Measurements from ENCODE around the gene GCLM.
"Not testable (repeated sequence)": the region's sequence is repeated elsewhere in the genome, so short reads cannot be mapped to it uniquely, and the experiment has no call there.

The GCLM gene

GRCh38 chr1:93909146-93910050 is at the start of gene GCLM:
GCLM (minus strand) TSS chr1:93909430; CDS start chr1:93909163, 267 bp downstream.
- peak; percentile 27 to 51 for DNase-seq

- no peak for DNase-seq
Observed at GRCh38 chr1:93958726-93959100, 49.5 kb upstream of the GCLM start.

DNA sequence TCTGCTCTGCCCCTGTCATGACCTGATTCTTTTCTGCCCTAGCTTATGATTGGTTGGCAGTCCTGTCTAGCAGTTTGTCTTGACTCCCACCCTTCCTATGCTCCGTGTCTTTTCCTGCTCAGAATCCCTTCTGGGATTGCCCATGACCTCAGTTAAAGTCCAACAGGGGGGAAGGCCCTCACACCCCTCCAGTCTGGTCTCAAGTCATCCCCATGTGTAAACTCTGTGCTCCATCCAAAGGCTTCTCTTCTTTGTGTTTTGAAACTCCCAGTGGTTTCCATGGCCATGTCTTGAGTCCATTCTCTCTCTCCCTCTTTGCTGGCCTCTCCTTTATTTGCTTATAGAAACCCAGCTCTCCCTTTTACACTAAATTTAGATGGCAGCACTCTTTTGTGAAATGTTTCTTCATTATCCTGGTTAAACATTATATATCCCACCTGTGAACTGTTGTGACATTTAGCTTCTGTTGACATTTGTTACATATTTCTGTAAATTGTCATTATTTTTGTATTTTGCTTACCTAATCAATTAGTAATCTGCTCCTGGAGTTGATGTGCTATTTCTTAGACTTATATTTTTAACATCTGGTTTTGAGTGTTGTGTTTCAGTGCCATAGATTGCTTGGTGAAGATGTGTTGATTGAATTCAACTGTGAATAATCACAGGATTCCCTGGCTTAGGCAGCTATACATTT is 48.9 kb upstream of the GCLM start:
- DNase-seq: no peak

- no peak for DNase-seq
Observed at GRCh38 chr1:93955765-93956164, 46.5 kb upstream of the GCLM start.

DNA sequence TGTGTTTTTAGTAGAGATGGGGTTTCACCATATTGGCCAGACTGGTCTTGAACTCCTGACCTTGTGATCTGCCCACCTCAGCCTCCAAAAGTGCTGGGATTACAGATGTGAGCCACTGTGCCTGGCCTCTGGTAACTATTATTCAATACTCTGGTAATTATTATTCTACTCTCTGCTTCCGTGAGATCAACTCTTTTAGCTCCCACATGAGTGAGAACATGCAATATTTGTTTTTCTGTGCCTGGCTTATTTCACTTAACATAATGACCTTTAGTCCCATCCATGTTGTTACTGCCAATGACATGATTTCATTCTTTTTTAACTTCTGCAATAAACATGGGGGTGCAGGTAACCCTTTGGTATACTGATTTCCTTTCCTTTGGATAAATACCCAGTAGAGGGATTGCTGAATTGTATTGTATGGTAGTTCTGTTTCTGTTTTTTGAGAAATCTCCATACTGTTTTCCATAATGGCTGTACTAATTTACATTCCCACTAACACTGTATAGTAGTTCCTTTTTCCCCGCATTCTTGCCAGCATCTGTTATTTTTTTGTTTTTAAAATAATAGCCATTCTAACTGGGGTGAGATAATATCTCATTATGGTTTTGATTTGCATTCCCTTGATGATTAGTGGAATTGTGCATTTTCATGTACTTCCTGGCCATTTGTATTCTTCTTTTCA is 37.9 kb upstream of the GCLM start:
- DNase-seq: not testable (repeated sequence)

- DNase-seq: no peak
Observed at GRCh38 chr1:93938461-93939145, 29.4 kb upstream of the GCLM start.

DNA sequence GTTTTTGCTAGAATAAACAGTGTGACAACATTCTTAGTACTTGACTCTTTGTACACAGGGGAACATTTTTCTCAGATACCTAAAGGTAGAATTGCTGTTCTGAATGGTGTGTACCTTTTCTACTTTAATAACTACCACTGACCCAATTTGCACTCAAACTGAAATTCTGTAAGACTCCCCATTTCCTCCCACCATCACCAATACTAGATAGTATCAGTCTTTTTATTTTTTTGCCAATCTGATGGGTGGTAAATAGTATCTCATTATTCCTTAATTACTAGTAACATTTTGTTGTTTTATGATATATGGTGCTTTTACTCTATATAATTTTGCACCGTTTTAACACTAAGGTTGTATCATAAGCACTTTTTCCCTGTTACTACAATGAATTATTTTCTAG is 28.8 kb upstream of the GCLM start:
- DNase-seq: no peak

DNA sequence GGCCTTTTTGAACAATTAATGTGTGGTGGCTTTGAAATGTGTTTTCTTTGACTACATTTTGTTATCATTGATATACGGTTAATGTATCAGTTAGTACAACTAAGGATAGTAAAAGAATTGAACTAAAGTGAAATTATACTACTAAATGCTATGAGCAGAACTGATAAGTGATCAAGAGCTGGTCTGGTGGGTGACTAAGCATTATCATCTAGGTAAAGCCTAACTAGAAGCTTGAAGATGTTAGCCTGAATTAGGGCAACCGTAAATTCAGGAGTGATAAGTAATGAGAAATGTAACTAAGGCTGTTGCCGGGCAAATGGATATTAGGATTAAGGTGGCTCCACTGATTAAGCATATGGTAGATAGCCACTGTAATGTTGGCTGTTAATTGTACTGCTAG is 16.0 kb upstream of the GCLM start:
- DNase-seq: no peak

GRCh38 chr1:93919780-93920179 is 10.6 kb upstream of the GCLM start:
- no peak for DNase-seq

- DNase-seq: no peak
Observed at GRCh38 chr1:93917302-93917701, 8.1 kb upstream of the GCLM start.

GRCh38 chr1:93910880-93911279 is 1.6 kb upstream of the GCLM start:
- not testable (repeated sequence) for DNase-seq

- no peak for DNase-seq
Observed at GRCh38 chr1:93910305-93910704, 1.1 kb upstream of the GCLM start.

GRCh38 chr1:93908394-93909145 is 660 bp downstream of the GCLM start:
- DNase-seq: no peak

- no peak for DNase-seq
Observed at GRCh38 chr1:93907718-93908117, 1.5 kb downstream of the GCLM start.

- DNase-seq: no peak
Observed at GRCh38 chr1:93906480-93906879, 2.8 kb downstream of the GCLM start.

DNA sequence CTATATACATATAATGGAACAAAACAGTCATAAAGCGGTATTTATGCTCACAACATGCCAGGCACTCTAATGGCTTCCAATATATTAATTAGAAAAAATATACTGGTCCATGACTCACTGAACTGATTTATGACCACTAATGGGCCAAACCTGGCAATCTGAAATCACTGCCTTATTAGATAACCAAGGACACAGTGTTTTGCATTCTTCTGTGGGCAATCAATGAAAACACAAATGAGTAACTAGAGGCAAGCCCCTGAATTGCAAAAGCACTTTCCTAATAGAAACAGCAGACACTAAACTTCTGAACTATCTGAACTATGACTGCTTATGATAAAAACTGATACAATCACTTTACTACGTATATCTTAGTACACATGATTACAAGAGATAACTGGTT is 3.5 kb downstream of the GCLM start:
- no peak for DNase-seq

DNA sequence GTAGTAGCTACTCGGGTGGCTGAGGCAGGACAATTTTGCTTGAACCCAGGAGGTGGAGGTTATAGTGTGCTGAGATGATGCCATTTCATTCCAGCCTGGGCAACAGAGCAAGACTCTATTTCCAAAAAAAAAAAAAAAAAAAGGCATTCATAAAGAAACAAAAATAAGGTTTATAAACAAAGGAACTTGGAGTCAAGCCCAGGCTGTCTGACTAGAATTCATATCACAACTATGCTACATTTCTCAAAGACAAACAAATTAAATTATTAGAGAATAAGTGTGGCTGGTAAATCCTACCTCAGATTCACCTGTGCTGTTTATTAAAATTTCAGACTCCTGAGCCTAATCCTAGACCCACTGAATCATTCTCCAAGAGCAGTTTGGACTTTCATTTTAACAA is 4.2 kb downstream of the GCLM start:
- DNase-seq: no peak

DNA sequence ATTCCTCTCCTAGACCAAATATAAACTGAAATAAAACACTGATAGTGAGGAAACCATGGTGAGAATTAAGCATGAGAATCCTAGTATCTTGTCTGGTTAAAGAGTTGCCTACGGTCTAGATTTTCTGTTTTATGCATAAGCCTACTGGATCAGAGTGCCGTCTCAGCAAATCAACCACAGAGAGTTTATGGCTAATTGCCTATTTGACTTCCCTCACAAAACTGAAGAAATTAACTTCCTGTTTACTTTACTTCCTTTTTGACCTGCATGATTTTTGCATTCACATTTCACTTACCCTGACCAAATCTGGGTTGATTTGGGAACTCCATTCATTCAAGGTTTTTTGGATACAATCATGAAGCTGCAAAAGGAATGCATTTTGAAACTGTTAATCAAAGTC is 5.0 kb downstream of the GCLM start:
- DNase-seq: no peak

DNA sequence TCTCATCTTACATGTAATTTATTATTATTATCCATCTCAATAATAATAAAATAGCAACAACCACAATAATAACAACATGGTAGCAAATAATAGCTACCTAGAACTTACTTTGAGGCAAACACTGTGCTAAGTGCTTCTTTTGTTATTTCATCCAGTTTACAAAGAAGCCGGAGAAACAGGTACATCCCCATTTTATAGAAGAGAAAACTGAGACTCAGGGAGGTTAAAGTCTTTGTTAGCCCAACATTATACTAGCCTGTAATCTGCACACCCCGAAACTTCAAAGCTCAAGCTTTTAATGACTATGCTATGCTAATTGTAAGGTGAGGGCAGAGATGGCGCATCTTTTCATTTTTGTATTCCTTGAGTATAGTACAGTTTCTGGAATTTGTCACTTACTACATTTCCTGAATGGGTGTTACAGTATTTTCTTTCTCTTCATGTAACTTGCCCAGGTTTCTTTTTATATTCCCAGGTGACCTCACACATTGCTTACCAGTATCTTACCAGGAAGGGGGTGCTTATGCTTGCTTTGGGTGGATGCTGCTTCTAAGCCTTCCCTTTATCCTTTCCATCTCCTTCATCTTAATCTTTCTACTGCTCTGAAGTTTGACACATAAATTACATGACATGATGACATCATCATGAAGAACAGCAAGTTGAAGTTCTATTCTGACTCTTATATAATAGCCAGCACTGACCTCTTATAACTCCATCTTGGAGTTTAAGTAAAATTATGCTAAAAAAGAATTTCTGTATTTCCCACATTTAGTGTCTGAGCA is 8.3 kb downstream of the GCLM start:
- DNase-seq: no peak

- DNase-seq: no peak
Observed at GRCh38 chr1:93899543-93900207, 9.6 kb downstream of the GCLM start.

DNA sequence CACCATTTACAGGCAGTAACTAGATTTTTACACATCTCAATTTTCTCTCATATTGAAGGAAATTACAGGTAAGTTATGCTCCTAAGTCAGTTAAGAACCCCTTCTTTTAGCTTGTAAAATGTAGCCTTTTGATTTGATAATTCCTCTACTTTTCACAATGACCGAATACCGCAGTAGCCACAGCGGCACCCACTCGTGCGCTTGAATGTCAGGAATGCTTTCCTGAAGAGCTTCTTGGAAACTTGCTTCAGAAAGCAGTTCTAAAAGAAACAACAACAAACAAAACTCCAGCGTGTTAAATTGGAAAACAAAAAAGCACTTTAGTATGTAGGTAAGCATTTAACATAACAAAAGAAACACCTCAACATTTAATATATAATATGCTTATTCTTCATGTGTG is 20.3 kb downstream of the GCLM start:
- DNase-seq: no peak
